K562 (cell line): Measurements from ENCODE around the gene TM2D3. TPM values are rescaled to one million over a fixed set of nuclear protein-coding genes. Genes with fewer than 3 reads are reported as not detected.

Experiments
- ATAC-seq: fragments of 200-7000 bp; cut with Tn5 transposase; 3 replicates; pipeline ENCODE4 v1.9.1; 2020; ENCODE audit warnings: moderate library complexity
- BruUV-seq: library from RNA; stranded (reverse); fragments of 400-500 nt; replicated peaks from 2 replicates; lab custom pipeline; 2021; lab: Mats Ljungman, UMichigan
- CTCF ChIA-PET: fragments of 300-600 bp; formaldehyde crosslinking; extraction: SDS; loops from one replicate; lab custom pipeline; 2021; ENCODE audit warnings: low intra/inter-chr PET ratio; lab: Yijun Ruan, JAX
- POLR2A ChIA-PET: fragments of 300-600, 350-650 bp; sonication (Branson Sonifier 250); formaldehyde crosslinking; extraction: SDS; loops from one replicate; lab custom pipeline; 2021; ENCODE audit warnings: antibody characterized with exemption, inconsistent platforms; lab: Yijun Ruan, JAX
- DNase-seq, 4 experiments: peaks; one replicate each; pipeline versions ENCODE4 v3.0.0 to v3.0.0-alpha.2; 2011 to 2018; ENCODE audit warnings: low spot score in 3 of 4, mixed read lengths in 3 of 4; ENCODE audit errors: extremely low read depth in 1 of 4
- FAIRE-seq: peaks from 2 replicates; lab custom pipeline; 2011; peaks lifted over from hg19 to GRCh38; lab: Jason Lieb, UNC
- H2AFZ ChIP-seq: 2 replicates; pipeline ENCODE4 v1.6.0; 2011; ENCODE audit warnings: low read depth, low read length, control low read depth, inconsistent platforms
- H3K27ac ChIP-seq: fragments of 200-600 bp; 3 replicates; pipeline ENCODE4 v1.8.0; 2011; ENCODE audit warnings: low read depth, mild to moderate bottlenecking, control low read depth, inconsistent platforms, low read length, moderate library complexity, mixed read lengths; ENCODE audit errors: extremely low read depth
- H3K27me3 ChIP-seq, 2 experiments: fragments of 300-600 bp in 1 of 2; 2 replicates in 1 of 2; 3 replicates in 1 of 2; pipeline versions ENCODE4 v1.6.0 to v1.8.0; 2011; ENCODE audit warnings: inconsistent platforms in 2 of 2, low read length in 2 of 2, mild to moderate bottlenecking in 1 of 2, mixed read lengths in 1 of 2, moderate library complexity in 1 of 2; ENCODE audit not compliant: control insufficient read depth in 2 of 2, insufficient read depth in 2 of 2
- H3K36me3 ChIP-seq: fragments of 300-600 bp; 3 replicates; pipeline ENCODE4 v1.8.0; 2011; ENCODE audit warnings: mild to moderate bottlenecking, low read length, inconsistent platforms; ENCODE audit not compliant: control insufficient read depth, insufficient read depth
- H3K4me1 ChIP-seq, 2 experiments: fragments of 200-600 bp in 1 of 2; replicated peaks in 1 of 2; 2 replicates in 1 of 2; 3 replicates in 1 of 2; pipeline versions ENCODE4 v1.5.1 to v1.8.0; 2011; ENCODE audit warnings: inconsistent platforms in 2 of 2, low read length in 2 of 2, mild to moderate bottlenecking in 1 of 2, mixed read lengths in 1 of 2, moderate library complexity in 1 of 2; ENCODE audit not compliant: control insufficient read depth in 2 of 2, insufficient read depth in 2 of 2
- H3K4me2 ChIP-seq: 2 replicates; pipeline ENCODE4 v1.6.1; 2011; ENCODE audit warnings: low read length, control low read depth, inconsistent platforms, mixed read lengths; ENCODE audit not compliant: insufficient read depth
- H3K4me3 ChIP-seq: fragments of 200-600 bp; sonication (generic), shearing (Covaris generic); 2 replicates; pipeline ENCODE4 v1.5.1; 2016; ENCODE audit warnings: control low read depth, inconsistent platforms
- H3K79me2 ChIP-seq: fragments of 200-600 bp; 3 replicates; pipeline ENCODE4 v1.8.0; 2011; ENCODE audit warnings: low read length, inconsistent platforms; ENCODE audit not compliant: control insufficient read depth, insufficient read depth
- H3K9ac ChIP-seq, 2 experiments: 2 replicates each; pipeline versions ENCODE4 v1.6.0 to v1.6.1; 2011; ENCODE audit warnings: low read depth in 2 of 2, low read length in 2 of 2, control low read depth in 1 of 2, inconsistent platforms in 1 of 2, mild to moderate bottlenecking in 1 of 2, mixed read lengths in 1 of 2; ENCODE audit not compliant: insufficient read depth in 1 of 2
- H3K9me1 ChIP-seq: one replicate; pipeline ENCODE4 v1.6.0; 2011; ENCODE audit warnings: inconsistent platforms, mild to moderate bottlenecking, low read length, moderate library complexity; ENCODE audit not compliant: control insufficient read depth, insufficient read depth
- H3K9me3 ChIP-seq: replicated peaks from 2 replicates; pipeline ENCODE4 v1.5.1; 2011; ENCODE audit warnings: low read depth, low read length, inconsistent platforms; ENCODE audit not compliant: control insufficient read depth, insufficient read depth
- H4K20me1 ChIP-seq: replicated peaks from 2 replicates; pipeline ENCODE4 v1.6.1; 2011; ENCODE audit warnings: low read length, inconsistent platforms, mixed read lengths; ENCODE audit not compliant: control insufficient read depth, insufficient read depth
- ARID3A ChIP-seq: IDR thresholded peaks from 2 replicates; pipeline ENCODE4 v1.6.1; 2012; ENCODE audit warnings: low read depth, low read length, improper control_type of control experiment, borderline replicate concordance
- CC2D1A ChIP-seq: fragments of 450-650 bp; IDR thresholded peaks from 2 replicates; pipeline ENCODE4 v1.6.1; 2017; ENCODE audit warnings: mild to moderate bottlenecking
- GTF2B ChIP-seq: IDR thresholded peaks from 2 replicates; pipeline ENCODE4 v1.6.1; 2011; ENCODE audit not compliant: insufficient read length; ENCODE audit errors: extremely low read depth
- PHF21A ChIP-seq: fragments of 450-650 bp; IDR thresholded peaks from 2 replicates; pipeline ENCODE4 v1.6.1; 2017; ENCODE audit warnings: low read depth, borderline replicate concordance
- ZBED1 ChIP-seq: IDR thresholded peaks from 2 replicates; pipeline ENCODE4 v1.6.1; 2014
- ZNF41 ChIP-seq: fragments of 250-450 bp; sonication (Bioruptor Pico); conservative IDR thresholded peaks from 2 replicates; pipeline ENCODE4 v1.4.0; 2020; ENCODE audit warnings: mild to moderate bottlenecking
- WGBS: fragments of 100-300 bp; shearing (Covaris generic); methylation state at CpG from one replicate; pipeline ENCODE4 v1.1.6; 2016; ENCODE audit warnings: low coverage, mixed read lengths; ENCODE audit not compliant: insufficient coverage; ENCODE audit errors: missing lambda C conversion rate; 5-methylcytosine and 5-hydroxymethylcytosine counted together
- in situ Hi-C: fragments of 300-500 bp; cut with MboI; formaldehyde crosslinking; loops from 4 replicates; pipeline ENCODE4 v1.15.0; 2018; ENCODE audit warnings: inconsistent platforms, mixed read lengths
- intact Hi-C: fragments of 100-400 bp; cut with micrococcal nuclease; formaldehyde crosslinking; loops from 2 replicates; pipeline ENCODE4 v1.14.2; 2022
- polyA plus RNA-seq, 8 experiments: library from polyadenylated mRNA; depleted of rRNA in 4 of 8; stranded (reverse) in 5 of 8; unstranded in 3 of 8; fragments of >200 nt; fragmentation: Nextera tagmentation in 2 of 8; fragmentation: Illumina TruSeq in 1 of 8; extraction: Ambion mirVana in 2 of 8; extraction: Trizol in 1 of 8; gene quantifications; 2 replicates each; pipeline versions ENCODE4 v1.2.1 to v1.2.3, GENCODE V29; 2011 to 2014; ENCODE audit warnings: inconsistent platforms in 1 of 8, missing spikeins in 1 of 8
- total RNA-seq, 7 experiments: library from RNA; depleted of rRNA in 6 of 7; stranded (reverse); fragments of >200 nt in 6 of 7; fragmentation: Illumina TruSeq in 2 of 7; extraction: Trizol in 2 of 7; gene quantifications; 2 replicates each; pipeline versions ENCODE4 v1.2.1 to v1.2.3, GENCODE V29; 2011 to 2021; ENCODE audit warnings: low replicate concordance in 1 of 7
- TF ChIP-seq, protein P1 (sequence below): fragments of 250-450 bp; sonication (Bioruptor Pico); IDR thresholded peaks from 2 replicates; pipeline ENCODE4 v1.5.0; 2020; ENCODE audit warnings: mild to moderate bottlenecking, borderline replicate concordance

Gene TM2D3
- total and polyA plus RNA-seq, 9 of the 15 experiments (the other 6 are each of a cell fraction or from before 2014, with no cell fraction given), result 16.5 to 67.9 (median 31.3) TPM

- H3K27me3 ChIP-seq, result no peaks in the 10 kb centered on the region
- H3K9ac ChIP-seq, result no peak overlapping the region
- BruUV-seq, result no TSS peak
- H4K20me1 ChIP-seq, result no peaks in the 10 kb centered on the region
- no peak for ATAC-seq
- H3K9me1 ChIP-seq, result no peaks in the 10 kb centered on the region
- H2AFZ ChIP-seq, result no peak overlapping the region
- in situ Hi-C loops (no loop called here), intact Hi-C loops (no loop called here)
- DNase-seq, result no peak
- POLR2A ChIA-PET, result interaction anchor here (1.2 kb wide), 1 partner anchor 19 kb away, joined by 3 read pairs; no protein-coding TSS in a partner anchor
- no peaks in the 10 kb centered on the region for H3K79me2 ChIP-seq
- H3K4me1 ChIP-seq, result no peaks in the 10 kb centered on the region
- H3K4me3 ChIP-seq, result no peak overlapping the region
- no peak for FAIRE-seq
- 88% methylated on average over 2 of the region's 2 CpGs for WGBS
- no peak overlapping the region for H3K4me2 ChIP-seq
- H3K36me3 ChIP-seq, result peaks cover 26% of the 10 kb centered on the region
- TF ChIP-seq ZBED1 (no peak), ARID3A (no peak), GTF2B (no peak), PHF21A (no peak), ZNF41 (CRISPR knock-in tag) (no peak), CC2D1A (no peak)
- TF ChIP-seq, protein P1, sequence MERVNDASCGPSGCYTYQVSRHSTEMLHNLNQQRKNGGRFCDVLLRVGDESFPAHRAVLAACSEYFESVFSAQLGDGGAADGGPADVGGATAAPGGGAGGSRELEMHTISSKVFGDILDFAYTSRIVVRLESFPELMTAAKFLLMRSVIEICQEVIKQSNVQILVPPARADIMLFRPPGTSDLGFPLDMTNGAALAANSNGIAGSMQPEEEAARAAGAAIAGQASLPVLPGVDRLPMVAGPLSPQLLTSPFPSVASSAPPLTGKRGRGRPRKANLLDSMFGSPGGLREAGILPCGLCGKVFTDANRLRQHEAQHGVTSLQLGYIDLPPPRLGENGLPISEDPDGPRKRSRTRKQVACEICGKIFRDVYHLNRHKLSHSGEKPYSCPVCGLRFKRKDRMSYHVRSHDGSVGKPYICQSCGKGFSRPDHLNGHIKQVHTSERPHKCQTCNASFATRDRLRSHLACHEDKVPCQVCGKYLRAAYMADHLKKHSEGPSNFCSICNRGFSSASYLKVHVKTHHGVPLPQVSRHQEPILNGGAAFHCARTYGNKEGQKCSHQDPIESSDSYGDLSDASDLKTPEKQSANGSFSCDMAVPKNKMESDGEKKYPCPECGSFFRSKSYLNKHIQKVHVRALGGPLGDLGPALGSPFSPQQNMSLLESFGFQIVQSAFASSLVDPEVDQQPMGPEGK, result no peak
- H3K9me3 ChIP-seq, result no peaks in the 10 kb centered on the region
- H3K27ac ChIP-seq, result no peak overlapping the region
- CTCF ChIA-PET, result no interaction called here
These were observed 34.5 kb upstream of the TM2D3 start for GRCh38 chr15:101686718-101687117.
